Measurements from ENCODE around the gene PPM1A.

Gene PPM1A

GRCh38 chr14:60248697-60249318, at the start of gene PPM1A:
Gene PPM1A (plus strand): TSS chr14:60249221. CDS start chr14:60282704, 33,483 bp downstream.
- DNase-seq (ENCODE audit: low read depth, low spot score), result peak; percentile 83

DNA sequence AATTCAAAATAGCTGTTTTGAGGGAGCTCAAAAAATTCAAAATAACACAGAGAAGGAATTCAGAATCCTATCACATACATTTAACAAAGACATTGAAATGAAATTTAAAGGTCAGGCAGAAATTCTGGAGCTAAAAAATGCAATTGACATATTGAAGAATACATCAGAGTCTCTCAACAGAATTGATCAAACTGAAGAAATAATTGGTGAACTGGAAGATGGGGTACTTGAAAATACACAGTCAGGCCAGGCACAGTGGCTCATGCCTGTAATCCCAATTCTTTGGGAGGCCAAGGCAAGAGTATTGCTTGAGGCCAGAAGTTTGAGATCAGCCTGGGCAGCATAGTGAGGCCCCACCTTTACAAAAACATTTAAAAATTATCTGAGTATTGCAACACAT, 49.7 kb upstream of the PPM1A start:
- no peak for DNase-seq (ENCODE audit: low read depth, low spot score)

- DNase-seq (ENCODE audit: low read depth, low spot score), result no peak
These were observed 44.7 kb upstream of the PPM1A start for GRCh38 chr14:60204104-60204842.

GRCh38 chr14:60204843-60205774, 43.9 kb upstream of the PPM1A start:
- no peak for DNase-seq (ENCODE audit: low read depth, low spot score)

DNA sequence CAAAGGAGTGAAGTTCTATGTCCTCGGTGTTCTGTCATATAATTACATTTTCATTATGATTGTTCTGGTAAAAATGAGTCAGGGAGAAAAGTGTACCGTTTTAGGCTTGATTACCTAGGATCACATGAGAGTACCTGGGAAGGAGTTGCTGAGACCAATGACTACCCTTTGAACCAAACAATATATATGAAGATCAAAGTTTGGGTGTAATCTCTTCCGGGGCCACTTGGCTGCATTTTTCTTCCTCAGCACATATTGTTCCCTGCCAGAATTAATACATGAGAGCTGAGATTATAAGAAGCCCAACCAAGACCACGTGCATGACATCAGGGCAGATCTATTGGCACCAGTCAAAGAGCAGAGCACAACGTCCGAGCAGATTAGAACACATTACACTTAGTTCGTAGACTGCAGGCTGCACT, 42.8 kb upstream of the PPM1A start:
- DNase-seq (ENCODE audit: low read depth, low spot score), result no peak

DNA sequence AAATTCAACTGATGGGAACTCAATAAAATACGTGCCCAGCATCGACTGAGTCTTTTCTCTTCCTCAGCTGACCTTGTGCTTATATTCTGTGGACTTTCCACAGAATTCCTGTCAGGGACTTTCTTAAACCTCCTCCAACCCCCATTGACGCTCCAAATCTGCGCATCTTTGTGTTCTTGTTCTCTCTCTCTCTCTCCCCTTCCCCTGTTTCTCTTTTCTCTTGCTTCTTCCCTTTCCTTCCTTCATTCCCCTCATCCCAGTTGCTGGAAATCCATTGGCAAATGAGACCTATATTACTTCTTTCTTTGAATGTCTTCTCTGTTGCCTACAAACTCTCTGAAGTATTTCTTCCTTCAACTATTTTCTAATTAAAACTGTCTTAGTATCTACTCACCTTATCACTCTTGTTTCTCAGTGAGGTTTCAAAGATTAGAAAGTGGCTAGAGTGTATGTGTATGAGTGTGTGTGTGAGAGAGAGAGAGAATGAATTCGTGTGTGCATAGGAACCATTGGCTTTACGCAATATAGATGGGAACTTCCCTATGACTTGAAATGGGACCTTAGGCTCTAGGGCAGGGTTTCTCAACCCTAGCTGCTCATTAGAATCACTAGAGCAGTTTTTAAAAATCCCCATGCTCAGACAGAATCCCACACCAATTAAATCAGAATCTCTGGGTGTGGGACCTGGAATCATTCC, 42.0 kb upstream of the PPM1A start:
- DNase-seq (ENCODE audit: low read depth, low spot score), result no peak

- no peak for DNase-seq (ENCODE audit: low read depth, low spot score)
These were observed 38.3 kb upstream of the PPM1A start for GRCh38 chr14:60210703-60211102.

GRCh38 chr14:60211153-60211552, 37.9 kb upstream of the PPM1A start:
- DNase-seq (ENCODE audit: low read depth, low spot score), result no peak

GRCh38 chr14:60212503-60213371, 36.3 kb upstream of the PPM1A start:
- DNase-seq (ENCODE audit: low read depth, low spot score), result no peak

GRCh38 chr14:60214003-60214402, 35.0 kb upstream of the PPM1A start:
- DNase-seq (ENCODE audit: low read depth, low spot score), result no peak

GRCh38 chr14:60214415-60215126, 34.5 kb upstream of the PPM1A start:
- DNase-seq (ENCODE audit: low read depth, low spot score), result no peak

GRCh38 chr14:60215127-60215444, 33.9 kb upstream of the PPM1A start:
- no peak for DNase-seq (ENCODE audit: low read depth, low spot score)

GRCh38 chr14:60215520-60216420, 33.3 kb upstream of the PPM1A start:
- no peak for DNase-seq (ENCODE audit: low read depth, low spot score)

DNA sequence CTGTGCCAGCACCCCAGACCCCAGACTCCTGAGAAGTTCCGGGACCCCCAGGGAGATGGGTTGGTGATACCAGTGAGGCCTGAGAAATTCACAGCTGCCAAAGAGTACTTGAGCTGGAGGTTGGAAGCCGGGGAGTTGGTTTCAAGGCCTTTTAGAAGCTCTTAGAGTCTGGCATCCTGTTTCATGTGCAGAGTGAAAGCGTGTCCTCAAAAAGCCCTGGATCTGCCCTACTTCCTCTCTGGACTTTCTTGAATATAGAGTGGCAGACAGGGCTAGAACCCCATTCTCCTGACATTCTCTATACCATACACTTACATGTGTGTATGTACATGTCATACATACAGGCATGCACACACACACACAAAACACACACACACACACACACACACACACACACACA, 31.3 kb upstream of the PPM1A start:
- no peak for DNase-seq (ENCODE audit: low read depth, low spot score)

DNA sequence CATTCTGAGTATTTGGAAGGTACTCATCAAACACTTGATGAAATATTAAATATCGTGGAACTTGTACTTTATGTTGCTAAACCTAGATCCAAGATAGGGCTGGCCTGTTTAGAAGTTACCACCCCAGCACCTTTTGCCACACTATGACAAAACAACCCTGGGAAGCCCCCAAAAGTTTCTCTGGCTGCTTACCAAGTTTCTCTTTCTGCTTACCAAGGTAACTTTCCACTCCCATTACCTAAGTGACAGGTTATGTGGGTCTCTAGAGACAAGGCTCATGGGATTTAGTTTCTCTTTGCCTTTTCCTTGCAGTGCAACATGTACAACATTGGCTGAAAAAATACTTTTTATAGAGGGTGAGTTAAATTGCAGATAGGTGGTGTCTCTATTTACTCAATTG, 28.9 kb upstream of the PPM1A start:
- DNase-seq (ENCODE audit: low read depth, low spot score), result no peak

DNA sequence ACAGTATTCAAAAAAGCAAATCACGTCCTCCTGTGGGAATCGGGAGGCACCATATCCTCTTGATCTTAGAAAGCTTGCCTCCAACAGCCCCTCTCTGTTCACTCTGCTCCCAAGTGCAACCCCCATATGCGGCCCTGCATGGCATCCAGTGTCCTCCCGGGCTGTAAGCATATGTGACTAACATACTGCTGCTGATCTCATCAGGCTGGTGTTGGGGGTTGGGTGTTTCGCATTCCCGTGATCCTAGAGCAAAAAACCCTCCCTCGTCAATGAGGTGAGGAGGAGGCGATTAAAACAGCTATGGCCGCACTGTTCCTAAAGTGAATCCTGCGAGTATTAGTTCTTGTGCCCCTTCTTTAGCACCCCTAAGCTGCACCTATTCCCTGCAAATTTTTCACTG, 28.1 kb upstream of the PPM1A start:
- DNase-seq (ENCODE audit: low read depth, low spot score), result no peak

DNA sequence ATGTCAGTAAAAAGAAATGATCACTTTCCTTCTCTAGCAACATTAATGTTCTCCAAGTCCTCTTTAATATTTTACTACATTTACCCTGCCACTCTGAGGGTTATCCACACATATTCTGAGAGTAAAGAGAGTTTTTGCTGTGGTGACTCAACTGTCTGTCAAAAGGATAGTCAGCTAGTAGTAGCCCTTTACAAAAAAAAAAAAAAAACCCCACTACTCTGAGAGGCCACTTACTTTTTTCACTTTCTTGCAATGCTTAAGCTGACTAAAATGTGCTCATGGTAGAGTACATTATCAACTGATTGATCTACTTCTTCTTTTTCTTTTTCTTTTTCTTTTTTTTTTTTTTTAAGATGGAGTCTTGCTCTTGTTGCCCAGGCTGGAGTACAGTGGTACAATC, 27.6 kb upstream of the PPM1A start:
- no peak for DNase-seq (ENCODE audit: low read depth, low spot score)

DNA sequence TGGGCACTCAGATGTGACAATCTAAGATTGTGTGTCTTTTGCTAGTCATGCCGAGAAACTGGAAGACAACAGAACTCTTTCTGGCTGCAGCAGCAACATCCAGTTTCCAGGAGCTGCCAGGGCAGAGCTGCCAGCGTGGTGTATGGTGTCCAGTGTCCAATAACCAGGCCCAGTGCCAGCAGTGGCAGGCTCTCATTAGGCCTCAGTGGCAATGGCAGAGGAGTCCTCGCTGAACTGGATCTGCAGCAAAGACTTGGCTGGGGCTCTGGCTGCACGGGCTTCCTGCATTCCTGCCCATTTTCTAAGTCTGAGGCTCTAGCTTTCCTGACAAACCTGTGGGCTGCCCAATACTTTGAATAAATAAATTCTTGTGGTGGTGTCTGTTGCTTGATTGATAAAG, 26.2 kb upstream of the PPM1A start:
- no peak for DNase-seq (ENCODE audit: low read depth, low spot score)

DNA sequence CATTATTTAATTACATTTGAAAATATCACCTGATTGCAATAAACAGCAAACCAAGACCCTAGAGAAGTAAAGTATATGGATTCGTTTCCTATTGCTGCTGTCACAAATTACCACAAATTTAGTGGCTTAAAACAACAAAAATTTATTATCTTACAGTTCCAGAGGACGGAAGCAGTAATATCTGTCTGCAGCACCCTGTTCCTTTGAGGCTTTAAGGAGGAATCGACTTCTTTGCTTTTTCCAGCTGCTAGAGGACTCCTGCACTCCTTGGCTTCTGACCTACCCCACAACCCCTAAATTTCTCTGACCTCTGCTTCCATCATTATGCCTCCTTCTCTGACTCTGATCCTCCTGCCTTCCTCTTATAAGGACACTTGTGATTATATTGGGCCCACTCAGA, 23.8 kb upstream of the PPM1A start:
- DNase-seq (ENCODE audit: low read depth, low spot score), result no peak

Data from activated CD4-positive, CD25-positive, alpha-beta regulatory T cell treated with anti-CD3 and anti-CD28 coated beads, Interleukin-2, amount 50 U/mL, for 16 hours (primary cell).